Islet of Langerhans (tissue), 1 donor: Measurements from ENCODE around the gene MARCHF9.
"Not testable (repeated sequence)": the region's sequence is repeated elsewhere in the genome, so short reads cannot be mapped to it uniquely, and the experiment has no call there.

ENCODE experiments used
- FAIRE-seq: peaks from one replicate; lab custom pipeline; 2011; peaks lifted over from hg19 to GRCh38; lab: Jason Lieb, UNC

The MARCHF9 gene

DNA sequence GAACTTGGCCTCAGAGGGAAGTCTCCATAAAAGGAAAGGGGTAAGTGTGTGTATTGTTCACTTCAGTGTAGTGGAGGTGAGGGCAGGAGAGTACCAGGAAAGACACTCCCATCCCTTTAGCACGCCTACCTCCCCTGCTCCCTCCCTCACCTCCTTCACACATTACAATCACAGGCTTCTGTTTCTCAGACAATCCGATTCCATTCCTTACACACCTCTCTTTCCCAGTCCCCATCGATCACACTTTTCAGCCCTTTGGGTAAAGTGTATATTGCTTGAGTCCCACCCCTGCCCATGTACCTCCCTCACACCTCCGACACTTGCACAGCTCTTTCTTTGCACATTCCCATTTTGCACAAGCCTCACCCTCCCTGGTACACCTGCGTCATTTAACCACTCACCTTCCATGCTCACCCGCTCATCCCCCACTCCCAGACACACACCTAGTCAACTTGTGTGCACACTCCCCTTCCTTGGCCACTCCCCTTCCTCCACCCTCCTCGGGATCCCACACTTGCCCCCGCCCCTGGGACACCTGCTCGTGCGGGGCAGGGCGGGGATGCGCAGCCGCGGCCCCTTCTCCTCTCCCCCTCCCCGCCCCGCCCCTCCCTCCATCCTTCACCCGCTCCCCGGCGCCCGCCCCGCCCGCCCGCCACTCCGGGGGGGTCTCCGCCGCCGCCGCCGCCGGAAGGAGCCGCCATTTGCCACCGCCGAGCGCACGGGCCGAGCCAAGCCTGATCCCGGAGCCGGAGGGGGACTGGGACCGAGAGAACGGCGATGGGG, at the start of gene MARCHF9:
Gene MARCHF9 (plus strand): TSS at position 693 of the 783 bp plus-strand sequence. CDS start 426 bp downstream, outside the sequence.
- FAIRE-seq, result no peak

- no peak for FAIRE-seq
Observed at GRCh38 chr12:57707250-57707649, 47.7 kb upstream of the MARCHF9 start.

GRCh38 chr12:57708296-57708695, 46.6 kb upstream of the MARCHF9 start:
- FAIRE-seq, result no peak

GRCh38 chr12:57712701-57713100, 42.2 kb upstream of the MARCHF9 start:
- FAIRE-seq, result no peak

DNA sequence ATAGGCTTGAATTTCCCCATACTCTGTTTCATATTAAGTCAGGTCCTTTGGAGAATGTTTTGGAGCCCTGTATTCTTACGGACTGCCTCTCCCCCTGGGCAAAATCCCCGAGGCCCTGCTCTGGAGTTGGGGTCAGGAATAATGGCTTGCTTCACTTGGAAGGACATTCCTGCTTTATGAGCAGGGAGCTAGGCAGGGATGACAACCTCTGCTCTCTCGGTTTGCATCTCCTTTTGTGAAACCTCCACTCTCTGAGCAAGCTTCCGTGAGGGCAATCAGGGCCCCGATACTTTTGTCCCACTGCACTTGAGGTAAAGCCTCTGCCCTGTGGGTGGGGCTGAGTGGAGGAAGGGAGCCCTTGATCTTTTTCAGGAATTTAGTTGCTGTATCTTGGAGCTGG, 41.7 kb upstream of the MARCHF9 start:
- no peak for FAIRE-seq

- FAIRE-seq, result not testable (repeated sequence)
Observed at GRCh38 chr12:57715036-57715748, 39.7 kb upstream of the MARCHF9 start.

- no peak for FAIRE-seq
Observed at GRCh38 chr12:57715786-57716185, 39.1 kb upstream of the MARCHF9 start.

- FAIRE-seq, result no peak
Observed at GRCh38 chr12:57716305-57716704, 38.6 kb upstream of the MARCHF9 start.

GRCh38 chr12:57717131-57717530, 37.8 kb upstream of the MARCHF9 start:
- FAIRE-seq, result no peak

DNA sequence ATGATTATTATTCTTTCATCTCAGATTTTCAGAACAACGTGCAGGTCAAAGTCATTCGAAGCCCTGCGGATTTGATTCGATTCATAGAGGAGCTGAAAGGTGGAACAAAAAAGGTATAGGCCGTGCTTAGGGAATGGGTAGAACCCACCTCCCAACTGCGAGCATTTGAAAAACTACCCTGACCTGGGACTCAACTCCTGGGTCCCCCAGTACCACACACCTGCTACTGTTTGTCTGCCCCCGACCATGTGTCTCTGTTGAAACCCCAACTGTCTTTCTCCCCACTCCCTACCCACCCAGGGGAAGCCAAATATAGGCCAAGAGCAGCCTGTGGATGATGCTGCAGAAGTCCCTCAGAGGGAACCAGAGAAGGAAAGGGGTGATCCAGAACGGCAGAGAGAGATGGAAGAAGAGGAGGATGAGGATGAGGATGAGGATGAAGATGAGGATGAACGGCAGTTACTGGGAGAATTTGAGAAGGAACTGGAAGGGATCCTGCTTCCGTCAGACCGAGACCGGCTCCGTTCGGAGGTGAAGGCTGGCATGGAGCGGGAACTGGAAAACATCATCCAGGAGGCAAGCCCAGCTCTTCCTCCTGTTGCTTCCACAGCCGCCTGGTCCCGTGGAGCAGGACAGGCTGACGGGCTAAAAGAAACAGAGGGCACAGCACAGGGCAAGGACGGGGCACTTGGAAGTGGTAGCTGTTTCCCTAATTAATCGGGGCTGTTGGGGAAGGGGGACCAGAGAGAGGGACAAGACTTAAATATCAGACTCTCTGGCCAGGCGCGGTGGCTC, 36.9 kb upstream of the MARCHF9 start:
- no peak for FAIRE-seq

- FAIRE-seq, result no peak
Observed at GRCh38 chr12:57718641-57719528, 36.0 kb upstream of the MARCHF9 start.

GRCh38 chr12:57719777-57720605, 34.9 kb upstream of the MARCHF9 start:
- FAIRE-seq, result no peak

DNA sequence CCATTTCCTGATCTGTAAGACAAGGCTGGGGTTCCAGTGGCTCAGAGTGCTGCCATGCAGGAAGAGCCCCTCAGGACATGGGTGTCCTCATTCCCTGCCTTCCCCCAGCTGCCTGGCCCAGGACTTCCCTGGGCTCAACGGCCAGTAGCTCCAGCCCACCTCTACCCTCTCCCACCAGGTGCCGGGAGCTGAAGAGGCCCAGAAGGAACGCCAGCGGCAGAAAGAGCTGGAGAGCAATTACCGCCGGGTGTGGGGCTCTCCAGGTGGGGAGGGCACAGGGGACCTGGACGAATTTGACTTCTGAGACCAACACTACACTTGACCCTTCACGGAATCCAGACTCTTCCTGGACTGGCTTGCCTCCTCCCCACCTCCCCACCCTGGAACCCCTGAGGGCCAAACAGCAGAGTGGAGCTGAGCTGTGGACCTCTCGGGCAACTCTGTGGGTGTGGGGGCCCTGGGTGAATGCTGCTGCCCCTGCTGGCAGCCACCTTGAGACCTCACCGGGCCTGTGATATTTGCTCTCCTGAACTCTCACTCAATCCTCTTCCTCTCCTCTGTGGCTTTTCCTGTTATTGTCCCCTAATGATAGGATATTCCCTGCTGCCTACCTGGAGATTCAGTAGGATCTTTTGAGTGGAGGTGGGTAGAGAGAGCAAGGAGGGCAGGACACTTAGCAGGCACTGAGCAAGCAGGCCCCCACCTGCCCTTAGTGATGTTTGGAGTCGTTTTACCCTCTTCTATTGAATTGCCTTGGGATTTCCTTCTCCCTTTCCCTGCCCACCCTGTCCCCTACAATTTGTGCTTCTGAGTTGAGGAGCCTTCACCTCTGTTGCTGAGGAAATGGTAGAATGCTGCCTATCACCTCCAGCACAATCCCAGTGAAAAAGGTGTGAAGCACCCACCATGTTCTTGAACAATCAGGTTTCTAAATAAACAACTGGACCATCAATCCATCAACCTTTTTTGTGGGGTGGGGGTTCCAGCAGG, 34.0 kb upstream of the MARCHF9 start:
- FAIRE-seq, result no peak

DNA sequence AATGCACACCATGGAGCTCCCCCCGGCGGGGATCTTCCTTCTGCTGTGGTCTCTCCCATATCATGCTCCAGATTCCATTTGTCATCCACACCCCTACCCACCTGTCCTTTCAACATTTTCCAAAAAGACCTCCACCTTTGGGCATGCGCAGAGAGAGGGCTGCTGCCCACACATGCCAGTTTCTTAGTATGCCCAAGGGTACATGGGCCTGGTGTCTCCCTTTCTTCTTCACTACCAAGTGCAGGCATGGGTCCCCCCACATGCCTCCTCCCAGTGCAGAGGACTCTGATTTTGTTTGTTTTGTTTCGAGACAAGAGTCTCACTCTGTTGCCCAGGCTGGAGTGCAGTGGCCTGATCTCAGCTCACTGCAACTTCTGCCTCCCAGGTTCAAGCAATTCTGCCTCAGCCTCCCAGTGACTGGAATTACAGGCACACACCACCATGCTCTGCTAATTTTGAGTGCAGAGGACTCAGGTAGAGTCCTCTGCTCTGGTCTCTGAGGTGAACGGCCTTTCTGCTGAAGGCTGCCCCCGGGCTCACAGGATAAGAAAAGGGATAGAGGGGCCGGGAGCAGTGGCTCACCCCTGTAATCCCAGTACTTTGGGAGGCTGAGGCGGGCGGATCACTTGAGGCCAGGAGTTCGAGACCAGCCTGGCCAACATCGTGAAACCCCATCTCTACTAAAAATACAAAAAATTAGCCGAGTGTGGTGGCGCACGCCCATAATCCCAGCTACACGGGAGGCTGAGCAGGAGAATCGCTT, 32.9 kb upstream of the MARCHF9 start:
- not testable (repeated sequence) for FAIRE-seq

DNA sequence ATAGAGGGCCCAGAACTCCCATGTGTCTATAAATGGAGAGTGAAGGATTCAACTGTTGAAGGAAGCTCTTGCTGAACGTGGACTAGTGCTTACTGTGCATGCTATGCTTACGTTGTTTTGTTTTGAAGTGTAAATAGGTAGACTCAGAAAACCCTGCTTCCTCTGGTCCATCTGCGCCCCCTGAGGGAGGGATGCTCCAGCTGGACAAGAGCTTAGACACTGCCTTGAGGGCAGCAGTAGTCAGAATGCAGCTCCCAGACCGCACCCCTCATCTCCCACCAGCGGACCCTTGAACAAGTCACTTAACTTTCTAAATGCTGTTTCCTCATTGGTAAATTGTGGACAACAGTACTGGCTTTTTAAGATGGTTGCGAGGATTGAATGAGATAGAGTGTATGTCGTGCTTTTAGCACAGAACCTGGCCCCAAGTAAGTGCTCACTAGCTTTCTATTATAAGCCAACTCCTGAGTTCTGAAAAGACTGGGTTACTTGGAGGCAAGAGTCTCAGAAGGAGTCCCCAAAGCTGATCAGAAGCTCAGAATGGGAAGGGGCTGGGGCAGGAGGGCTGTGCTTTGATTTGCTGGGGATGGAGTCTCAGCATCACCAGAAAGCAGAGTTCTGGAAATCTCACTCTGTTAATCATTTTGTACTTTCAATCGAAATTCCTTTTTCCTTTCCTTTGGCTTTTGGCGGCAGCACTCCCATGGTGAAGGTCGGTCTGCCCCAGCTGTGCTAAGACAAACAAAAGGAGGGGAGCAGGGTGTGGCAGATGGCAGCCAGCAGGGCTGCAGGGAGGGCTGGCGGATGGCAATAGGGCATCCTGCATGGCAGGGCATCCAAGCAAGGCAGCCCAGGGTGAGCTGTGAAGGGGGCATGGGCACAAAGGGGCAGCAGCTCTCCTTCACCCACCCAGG, 31.9 kb upstream of the MARCHF9 start:
- FAIRE-seq, result no peak

- FAIRE-seq, result no peak
Observed at GRCh38 chr12:57723630-57723962, 31.3 kb upstream of the MARCHF9 start.

DNA sequence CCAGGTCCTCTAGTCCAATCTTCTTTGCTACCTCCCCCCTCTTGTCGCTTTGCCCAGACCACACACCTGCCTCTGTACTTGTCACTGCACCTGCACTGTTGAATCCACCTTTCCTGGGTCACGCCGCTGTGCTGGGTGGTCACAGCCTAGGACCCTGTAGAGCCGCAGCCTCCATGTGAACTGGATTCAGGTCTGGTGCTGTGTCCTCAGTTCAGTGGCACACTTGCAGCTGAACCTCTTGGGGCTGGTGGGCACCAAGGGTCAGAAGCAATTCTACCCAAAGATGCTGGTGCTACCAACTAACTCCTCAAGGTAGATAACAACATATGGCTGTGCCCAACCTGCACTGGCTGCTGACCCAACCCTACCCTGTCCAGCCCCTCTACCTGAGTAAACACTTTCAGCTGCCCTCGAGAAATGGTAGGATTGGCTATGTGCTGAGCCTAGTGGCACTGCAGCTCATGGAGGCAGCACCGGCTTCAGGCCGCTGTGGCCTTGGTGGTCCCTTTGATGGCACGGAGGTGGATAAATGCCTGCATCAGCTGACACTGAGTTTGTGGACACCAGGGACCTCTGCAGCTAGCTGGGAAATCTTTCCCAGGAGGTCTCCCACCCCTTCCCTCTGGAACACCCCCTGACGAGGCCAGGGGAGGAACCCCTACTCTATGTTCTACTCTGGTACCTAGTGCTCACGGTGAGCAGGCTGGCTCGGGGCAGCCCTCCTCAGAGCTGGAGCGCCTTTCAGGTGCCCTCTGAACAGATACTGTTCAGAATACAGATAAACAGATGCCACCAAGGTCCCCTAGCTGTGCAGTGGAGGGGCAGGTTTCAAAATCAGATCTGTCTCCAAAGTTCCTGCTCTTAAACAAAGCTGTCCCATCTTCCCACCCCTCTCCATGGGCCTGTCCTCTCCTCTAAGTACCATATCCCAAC, 30.6 kb upstream of the MARCHF9 start:
- FAIRE-seq, result no peak
